Panc1 (cell line): Measurements from ENCODE around the gene TMEM30B. TPM values are rescaled to one million over a fixed set of nuclear protein-coding genes. Genes with fewer than 3 reads are reported as not detected.

ENCODE experiments used
- ATAC-seq: fragments of 200-7000 bp; cut with Tn5 transposase; 2 replicates; pipeline ENCODE4 v1.9.1; 2020; ENCODE audit warnings: mild to moderate bottlenecking, moderate library complexity
- BruUV-seq: library from RNA; stranded (reverse); fragments of 400-500 nt; replicated peaks from 2 replicates; lab custom pipeline; 2021; lab: Mats Ljungman, UMichigan
- CTCF ChIA-PET: fragments of 300-600 bp; sonication (Branson Sonifier 250); formaldehyde crosslinking; loops from one replicate; lab custom pipeline; 2022; ENCODE audit warnings: antibody characterized with exemption; lab: Charles Lee
- POLR2A ChIA-PET: fragments of 300-600 bp; sonication (Branson Sonifier 250); formaldehyde crosslinking; loops from one replicate; lab custom pipeline; 2022; ENCODE audit warnings: antibody characterized with exemption; lab: Charles Lee
- DNase-seq: peaks from one replicate; pipeline ENCODE4 v3.0.0-alpha.2; 2010; ENCODE audit warnings: low read depth, low spot score
- H3K27ac ChIP-seq: 2 replicates; pipeline ENCODE4 v1.5.1; 2011; ENCODE audit warnings: mild to moderate bottlenecking, low read length, inconsistent platforms
- H3K27me3 ChIP-seq: fragments of 200-500 bp; sonication (Bioruptor generic); 2 replicates; pipeline ENCODE4 v1.6.0; 2014; ENCODE audit warnings: low read length, inconsistent platforms; ENCODE audit not compliant: control insufficient read depth, insufficient read depth
- H3K36me3 ChIP-seq: fragments of 200-500 bp; sonication (Bioruptor generic); 2 replicates; pipeline ENCODE4 v1.5.1; 2014; ENCODE audit warnings: inconsistent platforms, mild to moderate bottlenecking, low read length, moderate library complexity; ENCODE audit not compliant: control insufficient read depth, insufficient read depth
- H3K4me1 ChIP-seq: 2 replicates; pipeline ENCODE4 v1.5.1; 2011; ENCODE audit warnings: inconsistent platforms, mild to moderate bottlenecking, low read length, moderate library complexity; ENCODE audit not compliant: control insufficient read depth, insufficient read depth
- H3K4me3 ChIP-seq, 2 experiments: 2 replicates each; pipeline ENCODE4 v1.5.1; 2011 to 2012; ENCODE audit warnings: low read depth in 2 of 2, low read length in 2 of 2, mild to moderate bottlenecking in 2 of 2, inconsistent platforms in 1 of 2, moderate library complexity in 1 of 2
- H3K9me3 ChIP-seq: fragments of 200-500 bp; sonication (Bioruptor generic); 2 replicates; pipeline ENCODE4 v1.5.1; 2014; ENCODE audit warnings: low read depth, mild to moderate bottlenecking, inconsistent platforms, low read length, moderate library complexity; ENCODE audit not compliant: control insufficient read depth, insufficient read depth
- POLR2AphosphoS5 ChIP-seq: IDR thresholded peaks from 2 replicates; pipeline ENCODE4 v1.6.1; 2012; ENCODE audit warnings: mild to moderate bottlenecking, low read depth, low read length, moderate library complexity
- SIN3A ChIP-seq: IDR thresholded peaks from 2 replicates; pipeline ENCODE4 v1.6.1; 2012; ENCODE audit warnings: low read depth, mild to moderate bottlenecking, low read length, moderate library complexity, borderline replicate concordance; ENCODE audit not compliant: insufficient read depth
- TCF7L2 ChIP-seq: IDR thresholded peaks from 2 replicates; pipeline ENCODE4 v1.6.1; 2011; ENCODE audit warnings: mild to moderate bottlenecking, low read depth, low read length, inconsistent platforms
- in situ Hi-C: cut with HindIII; loops from 2 replicates; pipeline ENCODE4 v1.10.0; 2016; ENCODE audit warnings: low sequenced_read_pairs, low pct_unique_long_range_greater_than_20kb
- intact Hi-C: fragments of 100-400 bp; cut with micrococcal nuclease; formaldehyde crosslinking; loops from one replicate; pipeline ENCODE4 v1.10.0; 2022; ENCODE audit not compliant: unreplicated experiment
- total RNA-seq: library from RNA; stranded (reverse); gene quantifications from one replicate; pipeline ENCODE4 v1.2.1, GENCODE V29; 2021; ENCODE audit not compliant: unreplicated experiment
- TF ChIP-seq, protein P1 (sequence below): fragments of 450-650 bp; IDR thresholded peaks from 2 replicates; pipeline ENCODE4 v1.5.1; 2017; ENCODE audit warnings: mild to moderate bottlenecking
- TF ChIP-seq, protein P2 (sequence below), 2 experiments: IDR thresholded peaks; 2 replicates each; pipeline ENCODE4 v1.6.1; 2011 to 2012; ENCODE audit warnings: low read depth in 2 of 2, control low read depth in 1 of 2, low read length in 1 of 2, mild to moderate bottlenecking in 1 of 2, moderate library complexity in 1 of 2; ENCODE audit not compliant: insufficient read depth in 1 of 2

The TMEM30B gene
- total RNA-seq, 1 experiment from 2014 or later = 0.10 TPM

DNA sequence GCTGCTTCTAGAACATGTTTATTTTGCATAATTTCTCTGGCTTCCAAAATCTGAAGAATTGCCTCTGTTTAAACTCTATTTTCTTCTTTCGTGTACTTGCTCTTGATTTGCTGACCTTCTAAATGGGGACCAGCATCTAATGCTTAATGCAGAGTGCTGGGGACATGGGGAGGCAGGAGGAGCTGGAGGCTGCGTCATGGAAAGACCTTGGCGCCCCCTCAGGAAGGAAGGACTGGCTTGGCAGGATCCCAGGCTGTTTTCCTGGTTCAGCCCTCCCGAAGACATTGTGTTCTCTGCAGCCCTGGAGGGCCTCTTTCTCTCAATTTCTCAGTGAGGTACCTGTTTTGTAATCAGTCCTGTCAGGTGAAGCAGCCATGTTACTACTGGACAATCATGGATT lies 45.7 kb upstream of the TMEM30B start:
- in situ Hi-C loops (no loop called here), intact Hi-C loops (no loop called here)
- peaks cover 6% of the 10 kb centered on the region; the same call in 1 of the 2 replicates for H3K27me3 ChIP-seq
- no peak overlapping the region for H3K27ac ChIP-seq
- no peaks in the 10 kb centered on the region; the same call in 1 of the 2 replicates for H3K36me3 ChIP-seq
- no peak for ATAC-seq
- no peak for DNase-seq
- ChIA-PET CTCF (no interaction called here), POLR2A (no interaction called here)
- no TSS peak for BruUV-seq
- H3K4me1 ChIP-seq = no peaks in the 10 kb centered on the region
- TF ChIP-seq, protein P1, sequence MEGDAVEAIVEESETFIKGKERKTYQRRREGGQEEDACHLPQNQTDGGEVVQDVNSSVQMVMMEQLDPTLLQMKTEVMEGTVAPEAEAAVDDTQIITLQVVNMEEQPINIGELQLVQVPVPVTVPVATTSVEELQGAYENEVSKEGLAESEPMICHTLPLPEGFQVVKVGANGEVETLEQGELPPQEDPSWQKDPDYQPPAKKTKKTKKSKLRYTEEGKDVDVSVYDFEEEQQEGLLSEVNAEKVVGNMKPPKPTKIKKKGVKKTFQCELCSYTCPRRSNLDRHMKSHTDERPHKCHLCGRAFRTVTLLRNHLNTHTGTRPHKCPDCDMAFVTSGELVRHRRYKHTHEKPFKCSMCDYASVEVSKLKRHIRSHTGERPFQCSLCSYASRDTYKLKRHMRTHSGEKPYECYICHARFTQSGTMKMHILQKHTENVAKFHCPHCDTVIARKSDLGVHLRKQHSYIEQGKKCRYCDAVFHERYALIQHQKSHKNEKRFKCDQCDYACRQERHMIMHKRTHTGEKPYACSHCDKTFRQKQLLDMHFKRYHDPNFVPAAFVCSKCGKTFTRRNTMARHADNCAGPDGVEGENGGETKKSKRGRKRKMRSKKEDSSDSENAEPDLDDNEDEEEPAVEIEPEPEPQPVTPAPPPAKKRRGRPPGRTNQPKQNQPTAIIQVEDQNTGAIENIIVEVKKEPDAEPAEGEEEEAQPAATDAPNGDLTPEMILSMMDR = no peak
- TF ChIP-seq TCF7L2 (no peak), SIN3A (no peak), POLR2AphosphoS5 (no peak)
- TF ChIP-seq, protein P2, sequence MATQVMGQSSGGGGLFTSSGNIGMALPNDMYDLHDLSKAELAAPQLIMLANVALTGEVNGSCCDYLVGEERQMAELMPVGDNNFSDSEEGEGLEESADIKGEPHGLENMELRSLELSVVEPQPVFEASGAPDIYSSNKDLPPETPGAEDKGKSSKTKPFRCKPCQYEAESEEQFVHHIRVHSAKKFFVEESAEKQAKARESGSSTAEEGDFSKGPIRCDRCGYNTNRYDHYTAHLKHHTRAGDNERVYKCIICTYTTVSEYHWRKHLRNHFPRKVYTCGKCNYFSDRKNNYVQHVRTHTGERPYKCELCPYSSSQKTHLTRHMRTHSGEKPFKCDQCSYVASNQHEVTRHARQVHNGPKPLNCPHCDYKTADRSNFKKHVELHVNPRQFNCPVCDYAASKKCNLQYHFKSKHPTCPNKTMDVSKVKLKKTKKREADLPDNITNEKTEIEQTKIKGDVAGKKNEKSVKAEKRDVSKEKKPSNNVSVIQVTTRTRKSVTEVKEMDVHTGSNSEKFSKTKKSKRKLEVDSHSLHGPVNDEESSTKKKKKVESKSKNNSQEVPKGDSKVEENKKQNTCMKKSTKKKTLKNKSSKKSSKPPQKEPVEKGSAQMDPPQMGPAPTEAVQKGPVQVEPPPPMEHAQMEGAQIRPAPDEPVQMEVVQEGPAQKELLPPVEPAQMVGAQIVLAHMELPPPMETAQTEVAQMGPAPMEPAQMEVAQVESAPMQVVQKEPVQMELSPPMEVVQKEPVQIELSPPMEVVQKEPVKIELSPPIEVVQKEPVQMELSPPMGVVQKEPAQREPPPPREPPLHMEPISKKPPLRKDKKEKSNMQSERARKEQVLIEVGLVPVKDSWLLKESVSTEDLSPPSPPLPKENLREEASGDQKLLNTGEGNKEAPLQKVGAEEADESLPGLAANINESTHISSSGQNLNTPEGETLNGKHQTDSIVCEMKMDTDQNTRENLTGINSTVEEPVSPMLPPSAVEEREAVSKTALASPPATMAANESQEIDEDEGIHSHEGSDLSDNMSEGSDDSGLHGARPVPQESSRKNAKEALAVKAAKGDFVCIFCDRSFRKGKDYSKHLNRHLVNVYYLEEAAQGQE (IDR thresholded peaks at IDR 0.05; ENCODE audit: insufficient read depth in 1 of 2, low read depth in 2 of 2, low read length in 1 of 2) = no peak
- H3K4me3 ChIP-seq = no peak overlapping the region
- no peaks in the 10 kb centered on the region for H3K9me3 ChIP-seq

DNA sequence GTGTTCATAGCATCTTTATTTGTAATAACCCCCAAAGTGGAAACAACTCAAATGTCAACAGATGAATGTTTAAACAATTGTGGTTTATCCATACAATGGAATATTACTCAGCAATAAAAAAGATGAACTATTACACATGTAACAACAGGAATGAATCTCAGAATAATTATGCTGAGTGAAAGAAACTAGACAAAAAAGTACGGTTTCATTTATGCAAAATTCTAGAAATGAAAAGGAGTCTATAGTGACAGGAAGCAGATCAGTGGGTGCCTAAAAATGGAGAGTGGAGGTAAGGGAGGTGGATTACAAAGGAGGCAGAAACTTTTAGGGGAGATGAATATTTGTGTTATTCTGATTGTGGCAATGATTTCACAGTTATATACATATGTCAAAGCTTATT lies 45.0 kb upstream of the TMEM30B start:
- in situ Hi-C loops (no loop called here), intact Hi-C loops (no loop called here)
- Histone ChIP-seq H3K9me3 (no peaks in the 10 kb centered on the region), H3K4me1 (no peaks in the 10 kb centered on the region), H3K27me3 (peaks cover 6% of the 10 kb centered on the region; the same call in 1 of the 2 replicates), H3K36me3 (no peaks in the 10 kb centered on the region; the same call in 1 of the 2 replicates), H3K27ac (no peak overlapping the region), H3K4me3 (no peak overlapping the region)
- no TSS peak for BruUV-seq
- ChIA-PET POLR2A (no interaction called here), CTCF (no interaction called here)
- TF ChIP-seq TCF7L2 (no peak), SIN3A (no peak)
- TF ChIP-seq, protein P1 = no peak
- TF ChIP-seq, protein P2 (IDR thresholded peaks at IDR 0.05; ENCODE audit: insufficient read depth in 1 of 2, low read depth in 2 of 2, low read length in 1 of 2) = no peak
- no peak for ATAC-seq
- DNase-seq = no peak
